Smooth muscle cell (in vitro differentiated cells): ENCODE results near the gene GBE1. TPM values are rescaled to one million over a fixed set of nuclear protein-coding genes. Genes with fewer than 3 reads are reported as not detected.

ENCODE experiments used
- DNase-seq: peaks from one replicate; lab custom pipeline; 2025; ENCODE audit not compliant: unreplicated experiment; lab: John Stamatoyannopoulos, UW
- H2AFZ ChIP-seq: fragments of 200-600 bp; sonication (generic); 2 replicates; pipeline ENCODE4 v1.6.0; 2016; ENCODE audit warnings: antibody characterized with exemption, low read depth, mild to moderate bottlenecking
- H3F3A ChIP-seq: fragments of 200-600 bp; sonication (generic); 2 replicates; pipeline ENCODE4 v1.6.0; 2017; ENCODE audit warnings: antibody characterized with exemption, low read depth
- H3K27ac ChIP-seq: fragments of 200-600 bp; sonication (generic); 2 replicates; pipeline ENCODE4 v1.5.1; 2016; ENCODE audit warnings: low read depth, mild to moderate bottlenecking
- H3K27me3 ChIP-seq: fragments of 200-600 bp; sonication (generic); 2 replicates; pipeline ENCODE4 v1.6.1; 2016; ENCODE audit warnings: low read depth, mild to moderate bottlenecking
- H3K36me3 ChIP-seq: fragments of 200-600 bp; sonication (generic); 2 replicates; pipeline ENCODE4 v1.5.1; 2016; ENCODE audit warnings: low read depth
- H3K4me1 ChIP-seq: fragments of 200-600 bp; sonication (generic); 2 replicates; pipeline ENCODE4 v1.5.1; 2016; ENCODE audit warnings: low read depth
- H3K4me2 ChIP-seq: fragments of 200-600 bp; sonication (generic); 2 replicates; pipeline ENCODE4 v1.6.0; 2016; ENCODE audit warnings: mild to moderate bottlenecking
- H3K4me3 ChIP-seq: fragments of 200-600 bp; sonication (generic); 2 replicates; pipeline ENCODE4 v1.5.1; 2016; ENCODE audit warnings: mild to moderate bottlenecking
- H3K79me2 ChIP-seq: fragments of 200-600 bp; sonication (generic); 2 replicates; pipeline ENCODE4 v1.6.0; 2016; ENCODE audit warnings: low read depth, mild to moderate bottlenecking
- H3K9ac ChIP-seq: fragments of 200-600 bp; sonication (generic); 2 replicates; pipeline ENCODE4 v1.6.0; 2016; ENCODE audit warnings: low read depth
- H3K9me3 ChIP-seq: fragments of 200-600 bp; sonication (generic); replicated peaks from 2 replicates; pipeline ENCODE4 v1.5.1; 2016; ENCODE audit warnings: low read depth
- H4K20me1 ChIP-seq: fragments of 200-600 bp; sonication (generic); 2 replicates; pipeline ENCODE4 v1.6.0; 2016; ENCODE audit warnings: low read depth
- CTCF ChIP-seq: fragments of 200-600 bp; sonication (generic); IDR thresholded peaks from 2 replicates; pipeline ENCODE4 v1.5.1; 2017; ENCODE audit warnings: borderline replicate concordance, mild to moderate bottlenecking, antibody characterized with exemption; ENCODE audit not compliant: insufficient read depth, poor library complexity, severe bottlenecking
- WGBS: methylation state at CpG from one replicate; pipeline ENCODE4 v1.1.7; 2016; ENCODE audit warnings: low lambda C conversion rate; 5-methylcytosine and 5-hydroxymethylcytosine counted together
- polyA plus RNA-seq: library from polyadenylated mRNA; unstranded; fragments of >200 nt; fragmentation: Nextera tagmentation; extraction: Ambion mirVana; gene quantifications from 2 replicates; pipeline ENCODE4 v1.2.1, GENCODE V29; 2016
- total RNA-seq: library from RNA; depleted of rRNA; stranded (reverse); fragments of >200 nt; gene quantifications from 2 replicates; pipeline ENCODE4 v1.2.3, GENCODE V29; 2014

GBE1 gene
- total and polyA plus RNA-seq, 2 experiments from 2014 or later, result 23.4 to 50.8 TPM

GRCh38 chr3:81790117-81790516, 28.7 kb upstream of the GBE1 start:
- 57% methylated on average over 3 of the region's 3 CpGs for WGBS
- Histone ChIP-seq H3K4me1 (peaks cover 16% of the 10 kb centered on the region), H3K36me3 (no peaks in the 10 kb centered on the region), H2AFZ (no peak overlapping the region), H3K9ac (no peak overlapping the region), H4K20me1 (no peaks in the 10 kb centered on the region), H3F3A (no peaks in the 10 kb centered on the region), H3K9me3 (no peaks in the 10 kb centered on the region), H3K27ac (no peak overlapping the region), H3K4me3 (no peak overlapping the region), H3K27me3 (no peaks in the 10 kb centered on the region), H3K4me2 (no peak overlapping the region), H3K79me2 (no peaks in the 10 kb centered on the region)
- no peak for TF ChIP-seq CTCF
- no peak for DNase-seq

DNA sequence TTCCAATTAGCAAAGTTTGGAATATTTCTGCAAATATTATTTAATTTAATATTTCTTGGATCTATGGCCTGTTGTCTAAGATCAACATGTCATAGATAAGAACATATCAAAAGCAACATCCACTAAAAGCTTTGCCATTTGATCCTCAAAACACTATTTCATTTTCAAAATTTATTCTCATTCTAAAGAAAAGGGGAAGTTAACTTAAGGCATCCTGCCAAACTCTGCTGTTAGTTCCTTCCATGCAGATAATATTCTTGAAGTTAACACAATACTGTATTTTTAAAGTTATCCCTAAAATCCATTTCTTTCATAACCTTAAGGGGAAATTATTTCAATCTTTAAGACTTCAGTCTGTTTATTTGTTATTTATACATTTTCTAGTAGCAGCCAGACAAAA, 28.2 kb upstream of the GBE1 start:
- no peaks in the 10 kb centered on the region for H3F3A ChIP-seq
- no peak overlapping the region for H3K4me2 ChIP-seq
- H3K4me1 ChIP-seq, result peaks cover 16% of the 10 kb centered on the region
- no peak for DNase-seq
- no peaks in the 10 kb centered on the region for H3K9me3 ChIP-seq
- no peaks in the 10 kb centered on the region for H3K27me3 ChIP-seq
- no peak overlapping the region for H3K27ac ChIP-seq
- no peak overlapping the region for H2AFZ ChIP-seq
- no peaks in the 10 kb centered on the region for H3K36me3 ChIP-seq
- H4K20me1 ChIP-seq, result no peaks in the 10 kb centered on the region
- no peak for TF ChIP-seq CTCF
- H3K9ac ChIP-seq, result no peak overlapping the region
- H3K79me2 ChIP-seq, result no peaks in the 10 kb centered on the region
- no peak overlapping the region for H3K4me3 ChIP-seq

DNA sequence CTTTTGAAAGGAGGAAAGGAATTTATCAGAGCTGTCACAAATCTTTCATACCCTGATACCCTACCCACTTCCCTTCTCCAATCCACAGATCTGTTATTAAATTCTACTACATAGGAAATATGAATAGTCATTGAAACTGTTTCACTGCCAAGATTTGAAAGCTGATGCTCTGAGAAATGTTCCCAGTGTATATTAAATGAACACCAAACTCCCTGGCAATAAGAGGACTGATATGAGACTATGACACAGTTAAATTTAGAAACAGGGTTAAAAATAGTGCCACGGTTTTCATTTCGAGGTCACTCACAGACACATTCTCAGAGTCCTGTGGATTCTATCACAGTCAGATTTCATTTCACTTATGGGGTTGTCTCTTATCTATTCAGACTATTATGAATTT, 27.2 kb upstream of the GBE1 start:
- Histone ChIP-seq H3K79me2 (no peaks in the 10 kb centered on the region), H3K4me1 (peaks cover 16% of the 10 kb centered on the region), H3K9me3 (no peaks in the 10 kb centered on the region), H3K27ac (no peak overlapping the region), H2AFZ (no peak overlapping the region), H4K20me1 (no peaks in the 10 kb centered on the region), H3K4me3 (no peak overlapping the region), H3K9ac (no peak overlapping the region), H3F3A (no peaks in the 10 kb centered on the region), H3K4me2 (no peak overlapping the region), H3K27me3 (no peaks in the 10 kb centered on the region), H3K36me3 (no peaks in the 10 kb centered on the region)
- TF ChIP-seq CTCF, result no peak
- WGBS, result 84% methylated on average over 2 of the region's 2 CpGs
- no peak for DNase-seq

GRCh38 chr3:81788044-81788443, 26.6 kb upstream of the GBE1 start:
- Histone ChIP-seq H4K20me1 (no peaks in the 10 kb centered on the region), H3K4me3 (no peak overlapping the region), H3K79me2 (no peaks in the 10 kb centered on the region), H3K9ac (no peak overlapping the region), H3K4me1 (peaks cover 16% of the 10 kb centered on the region), H3K36me3 (no peaks in the 10 kb centered on the region), H3K27me3 (no peaks in the 10 kb centered on the region), H2AFZ (no peak overlapping the region), H3F3A (no peaks in the 10 kb centered on the region), H3K9me3 (no peaks in the 10 kb centered on the region), H3K4me2 (no peak overlapping the region), H3K27ac (no peak overlapping the region)
- WGBS, result 93% methylated on average over 2 of the region's 2 CpGs
- no peak for TF ChIP-seq CTCF
- no peak for DNase-seq
